ENCODE measurements around the gene NOP16. TPM values are rescaled to one million over a fixed set of nuclear protein-coding genes. Genes with fewer than 3 reads are reported as not detected.
A peak's percentile ranks its signal among the peaks of the same experiment; 100 is the strongest.

Gene NOP16
- total RNA-seq, 1 experiment from 2014 or later, result 104 TPM

DNA sequence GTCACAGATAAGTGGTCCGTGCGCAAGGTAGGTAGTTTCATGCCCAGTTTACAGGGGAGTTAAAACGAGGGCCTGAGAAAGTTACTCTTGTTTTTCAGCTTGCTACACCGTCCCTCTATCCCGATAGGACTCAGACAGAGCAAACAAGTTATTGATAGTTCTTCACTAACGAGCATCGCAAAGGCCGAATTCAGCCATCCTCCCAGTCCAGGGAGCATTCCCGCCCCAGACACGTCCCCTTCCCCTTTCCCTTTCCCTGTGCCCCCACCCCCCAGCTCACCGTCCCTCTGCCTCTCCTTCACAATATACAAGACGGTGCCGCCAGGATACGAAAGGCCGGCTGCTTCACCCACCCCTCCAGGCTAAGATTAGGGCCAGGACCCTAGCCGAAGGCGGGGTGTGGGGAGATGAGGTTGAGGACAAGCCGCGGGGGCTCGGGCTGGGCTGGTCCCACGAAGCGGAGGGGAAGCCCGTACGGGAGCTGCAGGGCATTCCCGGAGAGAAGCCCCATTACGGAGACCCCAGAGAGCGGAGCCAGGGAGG is 27.4 kb downstream of the NOP16 start:
- peak; percentile 12 for DNase-seq (ENCODE audit: low read depth)

DNA sequence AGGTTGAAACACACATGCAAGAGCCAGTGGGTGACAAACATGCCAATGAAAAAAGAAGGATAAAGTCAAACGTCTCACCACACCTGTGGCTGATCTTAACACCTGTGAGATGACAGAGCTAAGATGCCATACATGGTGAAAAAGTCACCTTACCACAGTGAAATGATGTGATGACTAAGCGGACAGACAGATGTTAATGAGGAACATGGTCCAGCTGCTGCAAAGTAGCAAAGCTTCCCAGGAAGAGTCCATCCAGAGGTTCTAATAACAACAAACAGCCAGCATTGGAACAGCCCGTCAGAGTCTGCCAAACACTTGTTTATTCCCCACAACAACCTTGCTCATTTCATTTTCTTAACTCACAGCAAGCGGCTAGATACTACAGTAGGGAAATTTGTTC is 28.7 kb downstream of the NOP16 start:
- DNase-seq (ENCODE audit: low read depth), result no peak

DNA sequence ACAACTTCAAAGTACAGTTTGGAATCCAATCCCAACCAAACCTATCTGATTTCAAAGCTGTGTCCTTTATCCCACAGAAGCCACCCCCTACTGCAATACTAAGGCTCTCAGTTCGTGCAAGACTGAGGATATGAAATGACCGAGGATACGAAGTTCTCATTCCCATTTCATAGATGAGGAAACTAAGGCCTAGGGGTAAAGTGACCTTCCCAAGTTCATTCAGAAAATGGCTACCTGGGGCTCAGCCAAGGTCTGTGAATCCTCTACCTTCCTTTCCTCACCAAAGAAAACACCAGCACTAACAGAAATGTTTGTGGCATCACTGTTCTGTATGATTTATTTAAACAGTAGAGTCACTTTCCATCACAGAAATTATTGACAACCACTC is 32.2 kb downstream of the NOP16 start:
- no peak for DNase-seq (ENCODE audit: low read depth)

DNA sequence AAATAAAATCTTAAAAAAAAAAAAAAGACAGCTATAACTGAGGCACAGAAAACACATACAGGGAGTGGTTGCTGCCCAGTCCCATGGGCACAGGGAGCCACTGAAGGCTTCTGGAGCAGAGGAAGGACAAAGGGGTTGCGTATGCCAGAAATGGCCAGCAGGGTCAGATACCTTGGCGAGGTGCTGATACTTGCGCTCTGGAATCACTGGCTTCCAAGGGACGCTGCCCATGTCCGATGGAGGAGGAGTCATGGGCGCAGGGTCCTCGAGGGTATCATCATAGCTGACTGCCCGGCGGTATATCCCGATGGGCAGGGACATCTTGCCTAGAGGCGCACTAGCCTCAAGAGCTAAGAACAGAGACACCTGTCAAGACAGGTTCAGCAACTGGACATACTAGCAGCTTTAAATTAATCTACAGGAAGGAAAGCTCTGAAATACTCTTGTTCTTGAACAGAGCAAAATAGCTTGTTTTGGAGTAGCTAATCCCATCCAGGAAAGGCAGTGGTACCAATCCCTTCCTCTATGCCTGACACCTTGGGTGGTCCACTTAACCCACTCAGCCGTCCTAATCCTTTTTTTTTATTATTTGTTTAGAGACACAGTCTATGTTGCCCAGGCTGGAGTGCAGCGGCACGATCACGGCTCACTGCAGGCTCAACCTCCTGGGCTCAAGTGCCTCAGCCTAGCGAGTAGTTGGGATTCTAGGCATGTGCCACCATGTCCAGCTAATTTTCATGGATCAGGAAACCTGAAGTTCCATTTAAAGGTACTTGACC is 32.8 kb downstream of the NOP16 start:
- DNase-seq (ENCODE audit: low read depth), result no peak

DNA sequence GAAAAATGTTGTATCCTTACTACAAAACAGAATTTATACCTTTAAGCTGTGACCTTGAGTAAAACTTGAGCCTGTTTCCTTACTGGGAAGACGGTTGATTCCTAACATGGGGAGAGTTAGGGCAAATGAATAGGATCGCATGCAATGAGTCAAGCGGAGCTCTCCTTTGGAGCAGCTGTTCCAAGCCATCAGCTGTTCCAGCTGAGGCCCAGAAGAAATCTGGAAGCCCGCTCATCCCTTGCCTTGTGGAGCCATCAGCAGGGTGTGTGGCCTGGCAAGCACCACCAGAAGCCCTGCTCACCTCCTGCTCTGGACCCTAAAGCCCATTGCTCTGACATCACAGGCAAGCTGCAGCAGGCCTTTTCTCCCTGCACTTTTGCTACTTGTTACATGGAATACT is 34.9 kb downstream of the NOP16 start:
- no peak for DNase-seq (ENCODE audit: low read depth)

DNA sequence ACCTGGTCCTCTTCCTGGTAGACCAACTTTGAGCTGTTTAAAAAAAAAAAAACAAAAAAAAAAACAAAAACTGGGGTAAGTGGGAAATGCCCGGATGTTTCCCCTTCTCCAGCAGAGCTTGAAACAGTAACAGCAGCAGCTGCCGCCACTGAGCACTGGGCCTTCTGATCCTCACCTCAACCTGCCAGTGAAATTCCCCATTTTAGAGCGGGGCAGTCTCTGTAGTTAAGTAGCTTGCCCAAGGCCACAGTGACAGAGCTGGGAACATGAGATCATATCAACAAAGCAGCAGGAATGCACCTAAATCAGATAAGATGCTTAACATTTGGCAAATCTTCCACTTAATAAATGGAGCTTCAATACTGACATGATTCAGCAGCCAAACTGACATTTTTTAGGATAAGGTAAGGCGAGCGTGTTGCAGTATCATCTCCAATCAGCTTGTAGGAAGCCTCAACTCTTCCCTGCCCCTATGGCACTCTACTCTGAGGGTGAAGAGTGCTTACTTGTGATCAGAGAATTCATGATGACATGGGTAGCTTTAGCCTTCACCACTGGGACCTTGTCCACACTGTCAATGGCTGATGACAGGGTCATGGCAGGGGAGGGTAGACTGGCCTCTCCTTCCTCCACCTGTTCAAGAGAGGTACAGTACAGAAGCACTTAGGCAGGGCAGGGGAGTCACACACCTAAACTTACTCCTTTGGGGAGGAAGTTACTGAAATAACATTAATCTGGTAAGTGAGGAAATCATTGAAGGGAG is 36.1 kb downstream of the NOP16 start:
- no peak for DNase-seq (ENCODE audit: low read depth)

DNA sequence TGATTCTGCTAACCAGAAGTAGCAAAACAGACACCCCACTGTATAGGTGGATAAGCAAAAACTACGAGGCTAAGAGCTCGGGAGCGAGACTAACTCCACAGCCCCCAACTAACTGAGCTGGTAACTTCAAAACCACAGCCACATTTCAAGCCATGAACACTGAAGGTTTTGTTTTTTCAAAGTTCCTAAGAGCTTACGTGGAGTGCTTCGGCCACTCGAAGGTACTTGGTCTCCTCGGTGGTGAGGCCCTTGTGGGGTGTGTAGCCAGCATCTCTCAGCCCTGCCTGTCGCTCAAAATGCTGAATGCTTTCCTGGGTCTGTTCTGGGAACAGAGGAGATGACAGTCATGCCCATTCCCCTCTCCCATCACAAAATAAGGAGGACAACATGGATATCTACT is 38.0 kb downstream of the NOP16 start:
- no peak for DNase-seq (ENCODE audit: low read depth)

DNA sequence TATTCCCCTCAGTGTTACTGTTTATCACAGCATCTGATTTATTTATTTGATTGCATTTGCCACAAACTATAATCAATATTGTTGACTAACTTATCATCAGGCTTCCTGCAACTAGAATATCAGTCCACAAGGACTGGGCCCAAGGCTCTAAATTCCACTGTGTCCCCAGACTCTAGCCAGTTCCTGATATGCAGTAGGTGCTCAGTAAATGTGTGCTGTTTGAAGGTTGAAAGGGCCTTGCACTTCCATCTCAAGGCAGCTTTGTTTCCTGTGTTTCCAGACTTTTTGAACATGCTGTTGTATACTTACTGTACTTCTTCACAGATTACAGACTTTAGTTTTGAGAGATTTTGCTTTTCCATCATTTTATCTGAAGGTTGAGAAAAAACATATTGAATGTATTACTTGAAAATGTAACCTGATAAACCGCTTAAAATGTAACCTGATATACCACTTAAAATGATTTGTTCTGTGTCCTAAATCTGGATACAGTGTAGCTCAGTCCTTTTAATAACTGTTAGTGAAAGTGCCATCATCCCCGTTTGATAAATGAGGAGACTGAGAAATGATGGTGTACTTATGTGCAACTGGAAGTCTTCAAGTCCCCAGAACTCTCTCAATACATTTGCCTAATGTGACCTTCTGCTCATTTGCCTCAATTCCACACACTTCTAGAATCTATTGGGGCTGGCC is 45.5 kb downstream of the NOP16 start:
- no peak for DNase-seq (ENCODE audit: low read depth)

DNA sequence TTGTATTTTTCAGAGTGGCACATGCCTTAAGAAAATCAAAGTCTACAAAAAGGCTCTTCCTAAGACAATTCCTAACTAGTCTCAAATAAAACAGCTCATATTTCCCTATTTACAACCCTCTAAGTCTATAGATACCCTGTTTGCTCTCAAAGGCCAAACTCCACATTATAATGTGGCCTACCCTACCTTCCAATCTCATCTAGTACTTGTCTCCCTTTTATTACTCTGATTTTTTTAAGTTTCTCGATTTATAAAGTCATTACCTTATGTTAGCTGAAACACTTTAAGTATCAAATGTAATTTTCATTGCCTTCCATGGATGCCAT is 46.3 kb downstream of the NOP16 start:
- no peak for DNase-seq (ENCODE audit: low read depth)

DNA sequence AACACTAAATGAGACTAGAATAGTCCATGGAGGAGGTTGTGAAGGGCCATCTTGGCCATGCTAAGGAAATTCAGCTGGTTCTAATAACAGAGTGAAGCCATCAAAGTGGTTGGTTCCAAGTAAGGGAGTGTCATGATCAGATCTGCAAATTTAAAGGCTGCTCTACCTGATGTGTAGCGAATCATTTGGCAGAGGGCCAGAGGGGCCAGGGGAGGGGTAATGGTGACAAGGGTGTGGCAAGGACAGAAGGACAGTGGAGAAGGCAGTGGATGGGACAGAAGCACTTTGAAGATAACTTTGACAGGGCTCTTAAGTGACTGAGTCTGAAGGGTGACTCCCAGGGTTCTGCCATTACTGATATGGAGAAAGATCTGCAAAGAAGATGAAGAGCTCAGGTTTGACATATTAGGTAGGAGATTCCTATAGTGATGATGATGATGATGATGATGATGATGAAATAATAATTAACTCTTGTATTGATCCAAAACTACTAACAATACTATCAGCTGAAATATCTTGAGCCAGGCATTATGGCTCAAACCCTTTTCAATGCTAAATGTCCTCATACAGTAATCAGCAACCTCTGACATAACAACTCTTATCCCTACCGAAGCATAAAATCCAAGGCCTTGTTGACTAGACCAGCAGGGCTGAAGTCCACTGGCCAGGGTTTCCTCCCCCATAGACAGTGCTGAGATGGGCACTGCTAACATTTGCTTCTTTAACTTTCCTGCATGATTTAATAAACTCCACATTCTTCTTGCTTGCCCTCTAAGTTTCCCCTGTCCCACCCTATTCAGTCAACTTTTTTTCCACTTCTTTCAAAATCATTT is 46.9 kb downstream of the NOP16 start:
- DNase-seq (ENCODE audit: low read depth), result no peak

DNA sequence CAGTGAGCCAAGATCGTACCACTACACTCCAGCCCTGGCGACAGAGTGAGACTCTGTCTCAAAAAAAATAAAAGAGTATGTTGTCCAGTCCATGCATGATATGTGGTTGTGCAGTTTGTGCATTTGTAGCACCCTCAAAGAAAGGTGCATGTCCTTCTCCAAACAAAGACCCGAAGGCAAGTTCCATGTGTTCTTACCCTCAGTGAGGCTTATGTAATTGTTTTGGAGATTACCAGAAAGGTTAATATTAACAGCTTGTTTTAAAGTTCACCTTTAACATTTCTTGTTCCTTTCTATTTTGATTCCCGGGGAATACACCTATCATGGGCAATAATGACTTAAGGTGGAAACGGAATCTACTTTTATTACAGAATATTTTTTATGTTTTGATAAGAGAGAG is 49.1 kb downstream of the NOP16 start:
- no peak for DNase-seq (ENCODE audit: low read depth)

DNA sequence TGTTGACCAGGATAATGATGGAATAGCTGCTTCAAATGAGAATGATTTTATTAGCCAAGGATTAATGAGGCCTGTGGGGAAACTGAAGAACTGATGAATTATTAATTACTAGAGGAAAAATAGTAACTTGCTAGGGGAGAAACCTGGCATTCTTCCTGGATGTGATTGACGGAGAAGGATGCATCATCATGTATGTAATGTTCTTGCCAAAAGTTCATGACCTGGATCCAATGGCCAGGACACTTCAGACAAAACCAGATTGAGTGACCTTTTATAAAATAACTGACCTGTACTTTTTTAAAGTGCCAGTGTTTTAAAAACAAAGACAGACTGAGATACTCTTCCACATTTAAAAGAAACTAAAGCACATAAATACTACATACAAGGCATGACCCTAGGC is 50.5 kb downstream of the NOP16 start:
- DNase-seq (ENCODE audit: low read depth), result no peak

DNA sequence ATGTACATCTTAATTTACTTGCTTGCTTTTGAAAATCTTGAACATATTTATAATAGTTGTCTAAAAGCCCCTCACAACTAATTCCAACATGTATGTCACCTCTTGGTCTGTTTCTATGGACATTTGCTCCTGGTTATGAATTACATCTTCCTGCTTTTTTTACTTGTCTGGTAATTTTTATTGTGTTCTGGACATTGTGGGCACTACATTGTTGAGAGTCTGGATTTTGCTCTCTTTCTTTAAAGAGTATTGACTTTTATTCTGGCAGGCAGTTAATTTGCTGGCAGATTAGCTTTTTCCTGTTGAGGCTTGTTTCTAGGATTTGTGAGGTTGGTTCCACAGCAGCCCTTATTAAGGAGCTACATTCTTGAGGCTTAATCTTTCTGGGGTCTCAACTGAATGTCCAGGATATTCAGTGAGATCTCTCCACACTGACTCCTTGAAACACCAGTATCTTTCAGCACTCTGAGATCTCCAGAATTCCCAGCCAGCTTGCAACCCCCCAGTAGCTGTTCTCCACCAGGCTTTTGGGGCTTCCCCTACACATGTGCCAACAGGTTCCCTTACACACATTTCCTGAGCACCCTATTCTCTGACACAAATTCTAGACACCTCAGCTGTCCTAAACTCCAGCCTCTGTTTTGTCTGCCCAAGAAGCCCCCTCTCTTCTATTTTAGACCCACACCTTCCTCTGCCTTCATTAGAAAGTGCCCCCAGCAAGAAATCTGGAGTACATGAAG is 54.2 kb downstream of the NOP16 start:
- no peak for DNase-seq (ENCODE audit: low read depth)

Other genes with a start within 250 kb of the NOP16 start
- gene SIMC1, start 150.2 kb downstream of the NOP16 start, total RNA-seq (2014; rRNA removed; shearing (Covaris generic)), result 9.5 and 12.4 TPM in 2 replicates
- gene KIAA1191, start 26.8 kb downstream of the NOP16 start, total RNA-seq (2014; rRNA removed; shearing (Covaris generic)), result 31.6 and 46.3 TPM in 2 replicates
- gene ARL10, start 23.1 kb downstream of the NOP16 start, total RNA-seq (2014; rRNA removed; shearing (Covaris generic)), result 1.1 and 1.6 TPM in 2 replicates
- gene HIGD2A, start 153 bp upstream of the NOP16 start, total RNA-seq (2014; rRNA removed; shearing (Covaris generic)), result 54.8 and 80.5 TPM in 2 replicates
- 98.5 and 104 TPM in 2 replicates for gene CLTB, start 27.9 kb upstream of the NOP16 start, total RNA-seq (2014; rRNA removed; shearing (Covaris generic))
- 45.9 and 49.2 TPM in 2 replicates for gene FAF2, start 59.8 kb upstream of the NOP16 start, total RNA-seq (2014; rRNA removed; shearing (Covaris generic))
- gene RNF44, start 148.8 kb upstream of the NOP16 start, total RNA-seq (2014; rRNA removed; shearing (Covaris generic)), result 9.5 and 10.4 TPM in 2 replicates
- 0.36 TPM in 1 of 2 replicates, not detected in the other for gene CDHR2, start 160.7 kb upstream of the NOP16 start, total RNA-seq (2014; rRNA removed; shearing (Covaris generic))
- gene GPRIN1, start 221.6 kb upstream of the NOP16 start, total RNA-seq (2014; rRNA removed; shearing (Covaris generic)), result 12.3 and 13.6 TPM in 2 replicates
- 0.11 TPM in 1 of 2 replicates, not detected in the other for gene SNCB, start 241.9 kb upstream of the NOP16 start, total RNA-seq (2014; rRNA removed; shearing (Covaris generic))
- not detected in 2 replicates for gene EIF4E1B, start 242.1 kb upstream of the NOP16 start, total RNA-seq (2014; rRNA removed; shearing (Covaris generic))